ENCODE measurements around the gene ANKRD28. TPM values are rescaled to one million over a fixed set of nuclear protein-coding genes. Genes with fewer than 3 reads are reported as not detected.

The ANKRD28 gene
- polyA plus RNA-seq, 3 donors = 34.7 to 52.3 (median 45.9) TPM

GRCh38 chr3:15667484-15667883, 130.3 kb downstream of the ANKRD28 start:
- DNase-seq = no peak

- no peak for DNase-seq
Observed at GRCh38 chr3:15666277-15666676, 131.5 kb downstream of the ANKRD28 start.

- DNase-seq = no peak
Observed at GRCh38 chr3:15665510-15666150, 132.1 kb downstream of the ANKRD28 start.

- DNase-seq = no peak
Observed at GRCh38 chr3:15664144-15664543, 133.6 kb downstream of the ANKRD28 start.

GRCh38 chr3:15660055-15660935, 137.5 kb downstream of the ANKRD28 start:
- no peak for DNase-seq

- no peak for DNase-seq
Observed at GRCh38 chr3:15659254-15659975, 138.4 kb downstream of the ANKRD28 start.

GRCh38 chr3:15657016-15657415, 140.8 kb downstream of the ANKRD28 start:
- no peak for DNase-seq

- no peak for DNase-seq
Observed at GRCh38 chr3:15656342-15656741, 141.4 kb downstream of the ANKRD28 start.

GRCh38 chr3:15654891-15655290, 142.9 kb downstream of the ANKRD28 start:
- no peak for DNase-seq

GRCh38 chr3:15654127-15654526, 143.7 kb downstream of the ANKRD28 start:
- DNase-seq = no peak

- no peak for DNase-seq
Observed at GRCh38 chr3:15653321-15653720, 144.5 kb downstream of the ANKRD28 start.

GRCh38 chr3:15651396-15651795, 146.4 kb downstream of the ANKRD28 start:
- no peak for DNase-seq

GRCh38 chr3:15649858-15650257, 147.9 kb downstream of the ANKRD28 start:
- no peak for DNase-seq

- DNase-seq = no peak
Observed at GRCh38 chr3:15649341-15649740, 148.4 kb downstream of the ANKRD28 start.

- DNase-seq = no peak
Observed at GRCh38 chr3:15647611-15648167, 150.1 kb downstream of the ANKRD28 start.

- DNase-seq = no peak
Observed at GRCh38 chr3:15646851-15647511, 150.8 kb downstream of the ANKRD28 start.

GRCh38 chr3:15645740-15646501, 151.9 kb downstream of the ANKRD28 start:
- peak; percentile 9 for DNase-seq

- no peak for DNase-seq
Observed at GRCh38 chr3:15645246-15645645, 152.5 kb downstream of the ANKRD28 start.

GRCh38 chr3:15638891-15639262, 158.9 kb downstream of the ANKRD28 start:
- DNase-seq = no peak

- no peak for DNase-seq
Observed at GRCh38 chr3:15638193-15638890, 159.4 kb downstream of the ANKRD28 start.

All from renal pelvis (tissue), 4 donors.